Gastroesophageal sphincter (tissue), 3 donors: ENCODE results near the gene CTNNBL1.

ENCODE experiments used
- EP300 ChIP-seq: sonication (generic); formaldehyde crosslinking; IDR thresholded peaks from one replicate; pipeline ENCODE4 v1.6.1; 2017; ENCODE audit warnings: antibody characterized with exemption, mild to moderate bottlenecking
- POLR2A ChIP-seq, 2 donors: fragments of 450-650 bp; IDR thresholded peaks; one replicate each; pipeline ENCODE4 v1.6.1; 2017; ENCODE audit warnings: antibody characterized with exemption in 2 of 2, mild to moderate bottlenecking in 2 of 2, moderate library complexity in 1 of 2
- POLR2AphosphoS5 ChIP-seq: sonication (generic); formaldehyde crosslinking; IDR thresholded peaks from one replicate; pipeline ENCODE4 v1.6.1; 2017; ENCODE audit warnings: antibody characterized with exemption
- TF ChIP-seq, protein P1 (sequence below), 4 experiments: fragments of 200-600 bp in 2 of 4; fragments of 450-650 bp in 2 of 4; sonication (generic) in 1 of 4; IDR thresholded peaks; one replicate each; pipeline ENCODE4 v1.5.1; 2017 to 2019; ENCODE audit warnings: antibody characterized with exemption in 4 of 4, mild to moderate bottlenecking in 2 of 4, moderate library complexity in 2 of 4

DNA sequence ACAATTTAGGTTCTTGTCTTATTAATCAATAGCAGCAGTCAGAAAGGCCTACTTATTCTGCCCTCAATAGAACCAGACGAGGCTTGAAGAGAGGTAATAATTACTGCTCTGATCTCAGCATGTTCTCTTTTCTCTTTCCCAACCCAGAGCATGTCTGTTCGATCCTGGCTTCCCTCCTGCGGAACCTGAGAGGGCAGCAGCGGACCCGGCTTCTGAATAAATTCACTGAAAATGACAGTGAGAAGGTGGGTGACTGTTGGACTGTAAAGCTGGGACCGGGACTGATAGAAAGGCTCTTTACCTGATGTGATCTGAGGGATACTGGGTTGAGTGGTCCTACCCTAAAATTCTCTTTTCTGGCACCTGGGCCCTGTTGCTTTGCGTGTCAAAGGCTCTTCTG is 146.1 kb downstream of the CTNNBL1 start:
- TF ChIP-seq, protein P1, sequence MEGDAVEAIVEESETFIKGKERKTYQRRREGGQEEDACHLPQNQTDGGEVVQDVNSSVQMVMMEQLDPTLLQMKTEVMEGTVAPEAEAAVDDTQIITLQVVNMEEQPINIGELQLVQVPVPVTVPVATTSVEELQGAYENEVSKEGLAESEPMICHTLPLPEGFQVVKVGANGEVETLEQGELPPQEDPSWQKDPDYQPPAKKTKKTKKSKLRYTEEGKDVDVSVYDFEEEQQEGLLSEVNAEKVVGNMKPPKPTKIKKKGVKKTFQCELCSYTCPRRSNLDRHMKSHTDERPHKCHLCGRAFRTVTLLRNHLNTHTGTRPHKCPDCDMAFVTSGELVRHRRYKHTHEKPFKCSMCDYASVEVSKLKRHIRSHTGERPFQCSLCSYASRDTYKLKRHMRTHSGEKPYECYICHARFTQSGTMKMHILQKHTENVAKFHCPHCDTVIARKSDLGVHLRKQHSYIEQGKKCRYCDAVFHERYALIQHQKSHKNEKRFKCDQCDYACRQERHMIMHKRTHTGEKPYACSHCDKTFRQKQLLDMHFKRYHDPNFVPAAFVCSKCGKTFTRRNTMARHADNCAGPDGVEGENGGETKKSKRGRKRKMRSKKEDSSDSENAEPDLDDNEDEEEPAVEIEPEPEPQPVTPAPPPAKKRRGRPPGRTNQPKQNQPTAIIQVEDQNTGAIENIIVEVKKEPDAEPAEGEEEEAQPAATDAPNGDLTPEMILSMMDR (IDR thresholded peaks at IDR 0.05): no peak
- no peak for TF ChIP-seq POLR2A (IDR thresholded peaks at IDR 0.05)
- TF ChIP-seq POLR2AphosphoS5: no peak
- no peak for TF ChIP-seq EP300
